Neural crest cell (in vitro differentiated cells): ENCODE measurements around the gene KRTAP5-2. TPM values are rescaled to one million over a fixed set of nuclear protein-coding genes. Genes with fewer than 3 reads are reported as not detected.

ENCODE experiments used
- DNase-seq: peaks from one replicate; pipeline ENCODE4 v3.0.0; 2021; ENCODE audit warnings: low read depth, mixed read lengths, low spot score
- H3K27ac Mint-ChIP-seq: one replicate; pipeline ENCODE4 v1.8.0; 2021; ENCODE audit warnings: mild to moderate bottlenecking, mixed read lengths; ENCODE audit not compliant: unreplicated experiment
- H3K27me3 Mint-ChIP-seq: 2 replicates; pipeline ENCODE4 v1.8.0; 2021; ENCODE audit warnings: low read depth, mild to moderate bottlenecking, mixed read lengths
- H3K36me3 Mint-ChIP-seq: 2 replicates; pipeline ENCODE4 v1.8.0; 2021; ENCODE audit warnings: low read depth, mild to moderate bottlenecking, mixed read lengths
- H3K4me1 Mint-ChIP-seq: 2 replicates; pipeline ENCODE4 v1.8.0; 2021; ENCODE audit warnings: mixed read lengths
- H3K4me3 Mint-ChIP-seq: one replicate; pipeline ENCODE4 v1.8.0; 2021; ENCODE audit warnings: mild to moderate bottlenecking, mixed read lengths
- H3K9me3 Mint-ChIP-seq: 2 replicates; pipeline ENCODE4 v1.8.0; 2021; ENCODE audit warnings: mixed read lengths
- CTCF ChIP-seq: fragments of 200-600 bp; sonication (generic); conservative IDR thresholded peaks from 2 replicates; pipeline ENCODE4 v1.5.0; 2021; ENCODE audit warnings: antibody characterized with exemption, mild to moderate bottlenecking
- total RNA-seq: library from RNA; stranded (reverse); gene quantifications from 2 replicates; pipeline ENCODE4 v1.2.1, GENCODE V29; 2021

KRTAP5-2 gene
- total RNA-seq, 1 donor from 2014 or later, result not detected

GRCh38 chr11:1564535-1565172 lies 33.4 kb downstream of the KRTAP5-2 start:
- Mint-ChIP-seq H3K4me1 (no peaks in the 10 kb centered on the region), H3K27me3 (peaks cover 12% of the 10 kb centered on the region), H3K4me3 (no peak overlapping the region), H3K36me3 (no peaks in the 10 kb centered on the region), H3K27ac (no peak overlapping the region), H3K9me3 (no peaks in the 10 kb centered on the region)
- no peak for DNase-seq
- TF ChIP-seq CTCF, result no peak

GRCh38 chr11:1563697-1564534 lies 34.2 kb downstream of the KRTAP5-2 start:
- no peaks in the 10 kb centered on the region for H3K9me3 Mint-ChIP-seq
- no peak overlapping the region for H3K4me3 Mint-ChIP-seq
- DNase-seq, result no peak
- H3K27ac Mint-ChIP-seq, result no peak overlapping the region
- no peaks in the 10 kb centered on the region for H3K36me3 Mint-ChIP-seq
- no peak for TF ChIP-seq CTCF
- H3K4me1 Mint-ChIP-seq, result no peaks in the 10 kb centered on the region
- peaks cover 6% of the 10 kb centered on the region for H3K27me3 Mint-ChIP-seq

GRCh38 chr11:1563149-1563638 lies 34.9 kb downstream of the KRTAP5-2 start:
- H3K27ac Mint-ChIP-seq, result no peak overlapping the region
- peaks cover 4% of the 10 kb centered on the region for H3K27me3 Mint-ChIP-seq
- TF ChIP-seq CTCF, result no peak
- no peaks in the 10 kb centered on the region for H3K36me3 Mint-ChIP-seq
- H3K4me1 Mint-ChIP-seq, result no peaks in the 10 kb centered on the region
- no peak overlapping the region for H3K4me3 Mint-ChIP-seq
- H3K9me3 Mint-ChIP-seq, result no peaks in the 10 kb centered on the region
- DNase-seq, result no peak

- Mint-ChIP-seq H3K27me3 (peaks cover 4% of the 10 kb centered on the region), H3K4me1 (no peaks in the 10 kb centered on the region), H3K4me3 (no peak overlapping the region)
Observed at GRCh38 chr11:1562469-1563148, 35.5 kb downstream of the KRTAP5-2 start.

More at GRCh38 chr11:1562469-1563148, 35.5 kb downstream of the KRTAP5-2 start:
- Mint-ChIP-seq H3K9me3 (no peaks in the 10 kb centered on the region), H3K27ac (no peak overlapping the region), H3K36me3 (no peaks in the 10 kb centered on the region)
- no peak for TF ChIP-seq CTCF
- DNase-seq, result no peak
